Neural cell (in vitro differentiated cells): ENCODE results near the gene NCOR1. TPM values are rescaled to one million over a fixed set of nuclear protein-coding genes. Genes with fewer than 3 reads are reported as not detected.
A peak's percentile ranks its signal among the peaks of the same experiment; 100 is the strongest.

Experiments
- H2AFZ ChIP-seq: fragments of 200-600, 300-800 bp; sonication (generic), shearing (Covaris generic); 2 replicates; pipeline ENCODE4 v1.6.0; 2014; ENCODE audit warnings: low read depth, mild to moderate bottlenecking, antibody characterized with exemption, low read length, moderate library complexity
- H3F3A ChIP-seq: fragments of 200-600 bp; shearing (Covaris generic); 2 replicates; pipeline ENCODE4 v1.6.1; 2016; ENCODE audit warnings: mild to moderate bottlenecking, moderate library complexity, mixed read lengths, antibody characterized with exemption, low read length; ENCODE audit not compliant: insufficient read depth, poor library complexity, severe bottlenecking
- H3K27ac ChIP-seq: fragments of 200-600, 300-800 bp; sonication (generic), shearing (Covaris generic); 2 replicates; pipeline ENCODE4 v1.5.1; 2014; ENCODE audit warnings: mild to moderate bottlenecking, low read length, moderate library complexity
- H3K27me3 ChIP-seq: fragments of 300-800, 200-600 bp; sonication (generic), shearing (Covaris generic); 2 replicates; pipeline ENCODE4 v1.6.0; 2014; ENCODE audit warnings: mild to moderate bottlenecking, low read depth, low read length, moderate library complexity; ENCODE audit not compliant: insufficient read depth
- H3K36me3 ChIP-seq: fragments of 300-800, 200-600 bp; sonication (generic), shearing (Covaris generic); 2 replicates; pipeline ENCODE4 v1.5.1; 2014; ENCODE audit warnings: mild to moderate bottlenecking, antibody characterized with exemption, low read length, moderate library complexity; ENCODE audit not compliant: insufficient read depth
- H3K4me2 ChIP-seq: fragments of 300-800, 200-600 bp; sonication (generic), shearing (Covaris generic); 2 replicates; pipeline ENCODE4 v1.6.0; 2014; ENCODE audit warnings: mild to moderate bottlenecking, low read length
- H3K4me3 ChIP-seq: fragments of 300-800, 200-600 bp; sonication (generic), shearing (Covaris generic); 2 replicates; pipeline ENCODE4 v1.5.1; 2014; ENCODE audit warnings: mild to moderate bottlenecking, low read length, moderate library complexity
- H3K79me2 ChIP-seq: fragments of 200-600 bp; shearing (Covaris generic); replicated peaks from 2 replicates; pipeline ENCODE4 v1.6.0; 2014; ENCODE audit warnings: mild to moderate bottlenecking, low read length, moderate library complexity; ENCODE audit not compliant: insufficient read depth
- H3K9ac ChIP-seq: fragments of 300-800, 200-600 bp; sonication (generic), shearing (Covaris generic); 2 replicates; pipeline ENCODE4 v1.6.1; 2016; ENCODE audit warnings: mild to moderate bottlenecking, low read length, mixed read lengths
- H3K9me2 ChIP-seq: fragments of 200-600 bp; shearing (Covaris generic); 2 replicates; pipeline ENCODE4 v1.6.1; 2016; ENCODE audit warnings: mild to moderate bottlenecking, low read length, mixed read lengths; ENCODE audit not compliant: insufficient read depth
- H3K9me3 ChIP-seq: fragments of 200-600, 300-800 bp; sonication (generic), shearing (Covaris generic); 2 replicates; pipeline ENCODE4 v1.6.1; 2016; ENCODE audit warnings: mild to moderate bottlenecking, mixed run types, low read length, moderate library complexity, mixed read lengths
- H4K20me1 ChIP-seq: fragments of 200-600 bp; shearing (Covaris generic); 2 replicates; pipeline ENCODE4 v1.6.1; 2016; ENCODE audit warnings: mild to moderate bottlenecking, mixed run types; ENCODE audit not compliant: insufficient read depth
- CTCF ChIP-seq: fragments of 450-650 bp; IDR thresholded peaks from 2 replicates; pipeline ENCODE4 v1.5.1; 2014; ENCODE audit warnings: antibody characterized with exemption, mild to moderate bottlenecking, moderate library complexity; ENCODE audit not compliant: poor library complexity, severe bottlenecking
- EP300 ChIP-seq: fragments of 450-650 bp; conservative IDR thresholded peaks from 2 replicates; pipeline ENCODE4 v1.6.1; 2014; ENCODE audit warnings: antibody characterized with exemption, mild to moderate bottlenecking, moderate library complexity; ENCODE audit not compliant: poor library complexity, severe bottlenecking
- EZH2 ChIP-seq: fragments of 200-600, 300-800 bp; shearing (Covaris generic), sonication (generic); IDR thresholded peaks from 2 replicates; pipeline ENCODE4 v1.6.1; 2014; ENCODE audit warnings: antibody characterized with exemption, low read length, borderline replicate concordance, mild to moderate bottlenecking; ENCODE audit not compliant: insufficient read depth, poor library complexity, severe bottlenecking
- MXI1 ChIP-seq: fragments of 450-650 bp; conservative IDR thresholded peaks from 2 replicates; pipeline ENCODE4 v1.6.1; 2014; ENCODE audit warnings: antibody characterized with exemption, mild to moderate bottlenecking; ENCODE audit not compliant: poor library complexity, severe bottlenecking
- POLR2AphosphoS5 ChIP-seq: IDR thresholded peaks from 2 replicates; pipeline ENCODE4 v1.6.1; 2012
- RAD21 ChIP-seq: fragments of 450-650 bp; conservative IDR thresholded peaks from 2 replicates; pipeline ENCODE4 v1.6.1; 2014; ENCODE audit warnings: antibody characterized with exemption, mild to moderate bottlenecking, moderate library complexity
- REST ChIP-seq: IDR thresholded peaks from 2 replicates; pipeline ENCODE4 v1.6.1; 2012; ENCODE audit warnings: borderline replicate concordance
- SMC3 ChIP-seq: fragments of 450-650 bp; conservative IDR thresholded peaks from 2 replicates; pipeline ENCODE4 v1.6.1; 2014; ENCODE audit warnings: antibody characterized with exemption, mild to moderate bottlenecking, moderate library complexity; ENCODE audit not compliant: poor library complexity
- TAF1 ChIP-seq: IDR thresholded peaks from 2 replicates; pipeline ENCODE4 v1.6.1; 2012; ENCODE audit warnings: low read depth
- polyA plus RNA-seq: library from polyadenylated mRNA; depleted of rRNA; stranded (reverse); fragments of >200 nt; gene quantifications from 2 replicates; pipeline ENCODE4 v1.2.3, GENCODE V29; 2014

NCOR1 gene
- polyA plus RNA-seq, 1 donor from 2014 or later = 26.9 TPM

- Histone ChIP-seq H3K79me2 (no peaks in the 10 kb centered on the region), H3K27ac (peak overlapping the region; percentile 35), H3K4me3 (no peak overlapping the region), H3K9ac (no peak overlapping the region), H3F3A (no peaks in the 10 kb centered on the region), H3K36me3 (peaks cover 18% of the 10 kb centered on the region), H3K9me3 (no peaks in the 10 kb centered on the region), H3K4me2 (no peak overlapping the region), H4K20me1 (no peaks in the 10 kb centered on the region), H3K9me2 (no peaks in the 10 kb centered on the region), H3K27me3 (no peaks in the 10 kb centered on the region), H2AFZ (no peak overlapping the region)
- TF ChIP-seq EP300 (no peak), TAF1 (no peak), POLR2AphosphoS5 (no peak), RAD21 (no peak), REST (no peak), CTCF (no peak), MXI1 (no peak), SMC3 (no peak), EZH2 (no peak)
These were observed 187.4 kb downstream of the NCOR1 start for GRCh38 chr17:16027708-16028584.

DNA sequence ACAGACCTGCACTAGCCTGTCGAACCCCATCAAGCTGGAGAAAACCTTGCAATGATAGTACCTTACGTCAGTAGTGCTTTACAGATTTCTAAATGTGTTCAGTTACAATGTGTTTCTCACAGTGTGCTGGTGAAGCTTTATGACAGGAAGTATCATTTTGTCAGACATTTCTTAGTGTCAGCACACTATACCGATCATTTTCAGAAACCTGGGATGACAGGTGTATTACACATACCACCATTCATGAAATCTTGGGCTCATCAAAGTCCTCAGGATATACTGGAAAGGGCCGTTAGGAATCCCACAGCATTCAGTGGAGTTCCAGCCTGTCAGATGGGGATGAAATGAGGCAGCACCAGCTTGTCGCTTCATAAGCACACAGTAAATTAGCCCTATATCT lies 188.4 kb downstream of the NCOR1 start:
- H3K4me2 ChIP-seq = no peak overlapping the region
- peaks cover 18% of the 10 kb centered on the region for H3K36me3 ChIP-seq
- TF ChIP-seq POLR2AphosphoS5 = peak; percentile 38
- TF ChIP-seq SMC3 = no peak
- TF ChIP-seq EP300 = peak; percentile 91
- peak; percentile 82 for TF ChIP-seq REST
- peak; percentile 34 for TF ChIP-seq MXI1
- H4K20me1 ChIP-seq = no peaks in the 10 kb centered on the region
- no peaks in the 10 kb centered on the region for H3F3A ChIP-seq
- H3K4me3 ChIP-seq = no peak overlapping the region
- H3K27me3 ChIP-seq = no peaks in the 10 kb centered on the region
- H3K9ac ChIP-seq = no peak overlapping the region
- H3K9me2 ChIP-seq = no peaks in the 10 kb centered on the region
- peak overlapping the region; percentile 35 for H3K27ac ChIP-seq
- no peak overlapping the region for H2AFZ ChIP-seq
- no peaks in the 10 kb centered on the region for H3K79me2 ChIP-seq
- H3K9me3 ChIP-seq = no peaks in the 10 kb centered on the region
